ENCODE measurements around the gene TPRN.

GRCh38 chr9:137193771-137194170, 6.8 kb downstream of the TPRN start:
- no peak for TF ChIP-seq CTCF (IDR thresholded peaks at IDR 0.05)
- TF ChIP-seq POLR2A (IDR thresholded peaks at IDR 0.05), result no peak
